GM21529 (cell line): ENCODE measurements around the gene TRDMT1.

ENCODE experiments used
- ATAC-seq: cut with Tn5 transposase; IDR thresholded peaks from one replicate; pipeline ENCODE4 v1.9.1; 2021; ENCODE audit not compliant: unreplicated experiment

The TRDMT1 gene

DNA sequence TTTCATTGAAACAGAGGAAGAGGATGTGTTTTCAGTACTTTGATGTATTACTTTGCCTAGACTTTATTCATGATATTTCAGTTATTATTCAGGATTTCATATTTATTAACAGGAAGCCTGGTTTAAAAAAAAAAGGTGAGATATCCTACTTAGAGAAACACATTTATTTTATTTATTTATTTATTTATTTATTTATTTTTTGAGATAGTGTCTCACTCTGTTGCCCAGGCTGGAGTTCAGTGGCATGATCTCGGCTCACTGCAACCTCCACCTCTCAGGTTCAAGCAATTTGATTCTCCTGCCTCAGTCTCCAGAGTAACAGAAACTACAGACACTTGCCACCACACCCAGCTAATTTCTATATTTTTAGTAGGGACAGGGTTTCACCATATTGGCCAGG, 24.5 kb downstream of the TRDMT1 start:
- ATAC-seq, result no peak

GRCh38 chr10:17176091-17176490, 25.4 kb downstream of the TRDMT1 start:
- ATAC-seq, result no peak

GRCh38 chr10:17175551-17175950, 25.9 kb downstream of the TRDMT1 start:
- ATAC-seq, result no peak

- no peak for ATAC-seq
Measured at GRCh38 chr10:17174626-17175025, 26.8 kb downstream of the TRDMT1 start.

DNA sequence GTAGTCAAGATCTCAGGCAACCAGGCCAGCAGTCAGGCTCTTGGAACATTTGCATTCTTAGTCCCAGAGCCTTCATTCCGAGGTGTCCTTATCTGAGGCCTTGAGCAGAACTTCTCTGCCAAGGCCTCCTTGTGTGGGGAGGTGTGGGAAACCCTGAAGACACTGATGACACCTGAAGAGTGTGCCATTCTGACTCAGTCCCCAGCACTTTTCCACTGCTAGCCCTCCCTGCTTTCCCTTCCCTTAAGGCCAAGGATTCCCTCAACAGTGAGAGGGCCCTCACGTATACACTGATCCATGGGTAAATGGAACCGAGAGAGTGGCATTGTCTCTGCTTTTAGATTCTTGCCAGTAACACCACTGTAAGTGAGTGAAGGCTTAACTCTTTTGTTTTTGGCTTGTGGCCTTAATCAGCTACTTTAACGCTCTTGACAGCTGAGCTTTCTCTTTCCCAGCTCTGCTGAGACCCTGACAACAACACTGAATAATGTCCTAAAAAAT, 30.3 kb downstream of the TRDMT1 start:
- no peak for ATAC-seq

GRCh38 chr10:17169803-17170202, 31.7 kb downstream of the TRDMT1 start:
- ATAC-seq, result no peak

- ATAC-seq, result no peak
Measured at GRCh38 chr10:17166699-17167098, 34.8 kb downstream of the TRDMT1 start.

- no peak for ATAC-seq
Measured at GRCh38 chr10:17162828-17163227, 38.6 kb downstream of the TRDMT1 start.

DNA sequence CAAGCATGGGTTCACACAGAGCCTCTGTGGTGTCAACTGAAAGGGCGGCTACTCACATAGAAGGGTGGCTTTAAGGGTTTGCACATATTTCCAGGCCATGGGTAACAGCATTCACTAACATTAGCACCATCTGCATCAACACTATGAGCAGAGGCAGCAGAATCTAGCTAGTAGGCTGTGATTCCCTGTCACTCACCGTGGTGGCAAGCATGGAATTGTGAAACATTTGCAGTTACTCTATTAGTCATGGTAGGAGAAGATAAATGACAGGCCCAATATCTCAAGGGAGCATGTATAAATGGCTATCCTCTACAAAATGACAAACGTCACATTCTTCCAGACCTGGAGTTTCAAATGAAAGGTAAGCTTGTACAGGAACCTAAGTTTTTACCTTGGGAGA, 39.7 kb downstream of the TRDMT1 start:
- ATAC-seq, result no peak

DNA sequence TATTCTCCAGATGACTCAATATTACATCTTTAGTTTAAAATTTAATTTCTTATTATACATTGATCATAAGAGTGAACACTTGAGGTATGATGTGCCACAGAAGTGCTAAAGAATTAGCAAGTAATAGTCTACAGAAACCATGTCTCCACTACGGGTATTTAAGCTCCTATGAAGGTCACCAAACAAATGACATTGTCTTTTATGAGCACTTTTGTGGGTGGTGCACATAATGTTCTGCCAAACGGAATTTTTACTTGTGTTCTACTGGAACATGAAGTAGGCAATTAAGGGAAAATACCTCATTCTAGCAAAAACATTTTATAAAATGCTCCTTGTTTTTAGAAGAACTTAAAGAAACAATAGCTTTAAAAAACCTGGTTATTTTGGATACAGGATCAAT, 44.4 kb downstream of the TRDMT1 start:
- ATAC-seq, result no peak

DNA sequence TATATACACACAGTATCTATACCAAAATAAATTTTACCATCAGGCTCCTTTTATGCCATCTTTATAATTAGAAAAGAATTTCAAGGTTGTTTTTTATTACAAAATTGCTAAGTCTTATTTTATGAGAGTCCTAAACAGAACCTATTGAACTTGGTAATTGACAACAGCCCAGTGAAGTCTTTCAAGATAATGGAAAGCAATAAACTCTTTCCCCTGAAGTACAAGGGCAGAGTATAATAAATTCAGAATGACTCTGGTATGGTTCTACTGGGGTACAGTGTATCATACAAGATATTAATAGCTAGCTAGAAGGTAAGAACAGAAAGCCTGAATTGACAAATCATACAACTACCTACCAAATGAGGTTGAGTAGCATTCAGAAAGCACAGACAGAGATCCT, 45.6 kb downstream of the TRDMT1 start:
- no peak for ATAC-seq

DNA sequence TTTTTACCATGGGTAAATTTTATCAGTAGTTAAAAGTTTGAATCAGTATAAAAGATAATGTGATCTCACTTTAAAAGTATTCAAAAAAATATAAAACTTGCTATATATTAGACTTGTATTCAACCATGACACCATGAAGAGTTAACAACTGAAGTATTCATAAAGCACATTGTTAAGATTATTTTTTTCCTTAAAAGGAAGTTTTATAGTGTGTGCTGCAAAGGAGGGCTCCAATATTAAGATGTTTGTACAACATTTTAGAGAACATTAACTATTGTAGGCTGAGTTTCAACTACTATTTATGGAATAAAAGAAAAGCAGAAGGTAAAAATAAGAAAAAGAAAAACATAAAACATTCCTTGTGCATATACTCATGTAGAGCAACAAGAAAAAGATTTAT, 47.4 kb downstream of the TRDMT1 start:
- no peak for ATAC-seq

DNA sequence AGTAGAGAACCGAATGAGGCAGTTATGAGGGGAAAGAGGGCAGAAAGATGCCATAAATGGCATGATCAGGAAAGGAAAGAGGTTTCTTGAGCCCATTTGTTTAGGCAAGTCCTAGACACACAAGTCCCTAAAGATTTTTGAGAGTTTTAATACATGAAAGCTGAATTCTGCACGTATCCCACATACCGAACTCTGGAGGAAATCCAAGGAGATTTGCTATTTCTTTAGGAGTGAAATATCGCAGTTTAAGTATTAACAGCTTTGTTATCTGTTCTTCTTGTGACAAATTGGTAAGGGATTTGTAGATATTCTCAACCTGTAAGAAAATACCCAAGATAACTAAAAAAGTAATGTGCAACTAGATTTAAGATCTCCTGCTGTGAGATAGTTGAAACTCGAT, 48.2 kb downstream of the TRDMT1 start:
- no peak for ATAC-seq

- no peak for ATAC-seq
Measured at GRCh38 chr10:17151716-17152115, 49.8 kb downstream of the TRDMT1 start.

DNA sequence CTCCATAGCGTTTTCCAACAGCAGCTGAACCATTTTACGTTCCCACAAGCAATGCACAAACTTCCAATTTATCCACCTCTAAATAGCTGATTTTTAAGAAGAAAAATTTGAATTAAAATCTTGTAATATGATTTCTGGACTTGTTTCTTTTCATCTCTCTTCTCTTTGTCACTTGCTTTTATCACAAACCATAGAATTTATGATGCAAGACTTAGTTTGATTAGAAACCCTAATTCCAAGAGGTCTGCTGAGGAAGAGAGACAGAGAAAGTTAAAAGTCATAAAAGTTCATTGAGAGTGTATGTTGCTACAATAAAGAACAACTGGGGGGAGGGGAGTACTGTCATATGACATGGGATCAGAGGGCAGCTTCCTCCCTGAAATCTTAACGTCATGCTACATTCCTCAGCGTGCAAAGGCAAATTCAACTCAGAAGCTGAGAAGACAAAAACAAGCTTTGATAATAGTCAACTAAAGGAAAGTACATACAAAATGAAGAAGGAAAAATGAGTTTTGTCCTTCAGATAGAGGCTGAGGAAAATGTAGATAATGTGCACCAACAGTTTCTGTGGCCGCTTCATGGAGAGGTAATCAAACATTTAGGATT, 53.5 kb downstream of the TRDMT1 start:
- no peak for ATAC-seq

DNA sequence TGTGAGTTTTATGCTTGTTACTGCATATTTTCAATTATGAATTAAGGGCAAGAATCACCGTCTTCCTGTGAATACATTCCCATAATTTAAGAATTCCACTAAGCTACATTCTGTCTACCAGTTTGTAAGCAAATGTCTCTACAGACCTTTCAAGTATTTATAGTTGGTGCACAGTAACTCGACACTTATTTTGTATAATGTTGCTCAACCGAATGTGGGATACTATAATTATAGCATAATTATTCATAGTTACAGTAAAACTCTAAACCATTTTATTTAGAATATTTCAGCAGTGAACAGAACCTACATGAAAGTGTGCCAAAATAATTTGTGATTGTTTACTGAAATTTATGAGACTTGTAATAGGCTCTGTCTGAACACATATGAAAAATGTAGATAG, 54.6 kb downstream of the TRDMT1 start:
- no peak for ATAC-seq

DNA sequence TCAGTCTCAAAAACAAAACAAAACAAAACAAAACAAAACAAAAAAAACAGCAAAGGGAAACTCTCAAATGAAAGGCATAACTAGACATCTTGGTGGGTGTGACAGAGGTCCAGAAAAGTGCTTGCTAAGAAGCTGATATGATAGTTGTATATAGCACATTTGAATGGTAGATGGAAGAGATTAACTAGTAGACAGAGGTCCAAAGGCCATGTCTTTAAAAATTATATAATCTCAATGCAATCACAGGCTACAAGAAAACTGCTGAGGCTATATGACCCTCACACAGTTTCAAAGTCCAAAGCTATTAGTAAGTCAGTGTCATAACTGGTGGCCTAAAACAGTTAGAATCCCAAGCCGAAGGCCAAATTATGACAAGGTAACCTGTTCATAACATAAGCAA, 56.2 kb downstream of the TRDMT1 start:
- ATAC-seq, result no peak

- ATAC-seq, result peak; percentile 67
Measured at GRCh38 chr10:17144757-17145156, 56.7 kb downstream of the TRDMT1 start.

DNA sequence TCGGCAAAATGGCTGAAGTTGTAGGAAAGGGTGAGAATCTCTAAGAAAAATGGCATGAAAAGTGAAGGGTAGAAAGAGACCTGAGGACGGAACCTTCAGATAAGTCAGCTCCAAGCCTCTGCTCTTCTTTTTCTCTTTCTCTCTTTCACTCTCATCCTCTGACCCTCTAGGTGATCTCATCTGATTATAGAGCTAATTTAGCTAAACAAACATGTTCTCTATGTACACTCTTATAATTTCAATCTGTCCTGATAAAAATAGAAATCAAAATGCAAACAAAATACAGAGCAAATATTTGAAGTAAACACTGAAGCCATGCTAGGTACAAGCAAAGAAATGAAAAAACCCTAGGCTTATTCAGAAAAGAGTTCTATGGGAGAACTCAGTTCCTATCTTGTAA, 57.4 kb downstream of the TRDMT1 start:
- no peak for ATAC-seq

- no peak for ATAC-seq
Measured at GRCh38 chr10:17143055-17143690, 58.3 kb downstream of the TRDMT1 start.

DNA sequence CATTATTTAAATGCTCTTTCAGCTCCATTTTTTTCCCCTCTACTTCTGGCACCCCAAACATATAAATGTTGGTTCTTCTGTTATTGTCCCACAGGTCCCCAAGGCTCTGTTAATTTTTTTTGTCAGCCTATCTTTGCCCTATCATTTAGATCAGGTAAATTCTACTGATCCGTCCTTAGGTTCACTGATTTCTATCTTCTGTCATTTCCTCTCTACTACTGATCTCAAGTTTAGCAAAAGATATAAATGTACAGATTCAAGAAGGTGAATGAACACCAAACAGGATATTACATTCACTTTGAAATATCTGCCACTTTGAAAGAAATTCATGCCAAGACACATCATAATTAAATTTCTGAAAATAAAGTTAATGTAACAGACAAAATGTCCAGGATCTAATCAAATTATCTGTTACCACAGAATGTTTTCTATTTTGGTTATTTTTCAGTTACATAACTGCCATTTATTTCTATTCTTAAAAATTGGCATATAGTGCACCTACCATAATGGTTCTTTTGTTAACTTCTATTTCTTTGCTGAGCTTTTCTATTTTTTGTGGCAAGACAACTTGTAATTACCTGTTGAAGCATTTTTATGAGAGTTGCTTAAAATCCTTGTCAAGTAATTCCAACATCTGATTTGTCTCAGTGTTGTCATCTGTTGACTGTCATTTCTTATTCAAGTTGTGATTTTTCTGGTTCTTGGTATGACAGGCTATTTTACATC, 59.8 kb downstream of the TRDMT1 start:
- ATAC-seq, result no peak

GRCh38 chr10:17140386-17140761, 61.1 kb downstream of the TRDMT1 start:
- no peak for ATAC-seq
